ENCODE data around the gene SLC24A3.

Gene SLC24A3

DNA sequence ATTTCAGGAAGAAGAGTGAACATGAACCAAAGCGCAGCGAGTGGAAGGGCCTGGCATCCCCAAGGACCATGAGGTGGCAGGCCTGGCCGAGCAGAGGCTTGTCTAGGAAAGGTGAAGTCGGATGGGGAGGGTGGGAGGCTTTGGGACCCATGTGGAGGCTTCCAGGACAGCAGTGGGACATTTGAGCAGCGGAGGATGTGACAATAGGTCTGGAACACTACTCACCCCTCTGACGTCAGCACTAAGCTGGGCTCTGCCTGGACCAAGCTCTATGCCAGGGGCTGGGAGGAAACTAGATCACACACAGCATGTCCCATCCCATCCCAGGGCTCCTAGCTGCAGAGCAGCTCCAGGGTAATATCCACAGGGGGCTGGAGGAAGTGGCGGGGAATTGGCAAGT lies 370.3 kb downstream of the SLC24A3 start:
- Histone ChIP-seq H3K4me1 (ENCODE audit: control insufficient read depth, insufficient read depth, low read length) (no peaks in the 10 kb centered on the region), H3K4me3 (ENCODE audit: low read length) (no peak overlapping the region), H3K9ac (ENCODE audit: low read length) (no peak overlapping the region), H3K27ac (ENCODE audit: low read depth, low read length) (no peak overlapping the region), H3K27me3 (ENCODE audit: control insufficient read depth, insufficient read depth, low read length) (peaks cover 2% of the 10 kb centered on the region), H3K36me3 (ENCODE audit: control insufficient read depth, insufficient read depth, low read length) (no peaks in the 10 kb centered on the region)

DNA sequence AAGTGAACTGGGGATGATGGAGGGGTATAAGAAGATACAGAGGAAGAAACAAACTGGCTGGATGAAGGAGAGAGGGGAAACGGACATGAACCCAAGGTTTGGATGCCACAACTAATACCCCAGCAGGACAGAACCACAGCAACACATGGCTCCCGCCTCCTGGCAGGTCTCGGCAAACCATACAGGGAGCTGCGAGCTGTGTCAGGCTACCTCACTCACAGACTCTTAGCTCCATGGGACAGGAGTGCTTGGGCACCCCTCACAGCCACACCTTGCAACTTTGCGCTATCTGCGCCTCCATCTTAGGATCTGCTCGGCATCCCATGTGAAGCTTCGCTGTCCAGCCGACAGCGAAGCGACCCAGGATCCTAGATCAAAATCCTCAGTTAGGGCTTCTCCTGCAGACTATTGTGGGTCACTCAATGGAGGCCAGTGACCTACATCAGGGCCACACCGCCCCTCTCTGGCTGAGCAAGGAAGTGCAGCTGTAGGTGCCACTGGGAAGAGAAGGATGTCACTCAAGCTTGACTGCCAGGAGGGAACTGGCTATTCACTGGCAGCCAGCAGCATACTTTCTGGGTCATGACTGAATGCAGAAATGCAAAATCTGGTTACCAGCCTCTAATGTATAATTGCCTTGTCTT lies 371.2 kb downstream of the SLC24A3 start:
- no peak overlapping the region for H3K9ac ChIP-seq (ENCODE audit: low read length)

DNA sequence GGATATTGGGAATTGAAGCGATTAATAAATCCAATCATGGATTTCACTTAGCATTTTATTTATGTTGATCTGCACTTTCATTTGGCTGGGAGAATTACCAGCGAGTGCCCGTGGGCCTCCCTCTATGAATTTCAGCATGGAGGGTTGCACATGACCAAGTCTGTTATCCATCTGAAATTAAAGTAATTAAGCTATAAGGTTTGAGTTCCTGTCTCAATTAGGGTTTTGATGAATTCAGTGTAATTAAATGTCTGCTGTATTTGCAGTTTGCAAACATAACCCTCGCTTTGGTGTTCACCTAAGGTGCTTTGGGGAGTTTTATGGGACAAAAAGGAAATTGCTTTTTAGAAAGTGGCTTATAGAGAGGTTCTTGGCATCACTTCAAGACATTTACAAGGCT lies 375.8 kb downstream of the SLC24A3 start:
- peaks cover 6% of the 10 kb centered on the region for H3K4me1 ChIP-seq (ENCODE audit: control insufficient read depth, insufficient read depth, low read length)
- no peak overlapping the region for H3K27ac ChIP-seq (ENCODE audit: low read depth, low read length)
- no peak overlapping the region for H3K4me3 ChIP-seq (ENCODE audit: low read length)
- H3K36me3 ChIP-seq (ENCODE audit: control insufficient read depth, insufficient read depth, low read length): no peaks in the 10 kb centered on the region
- peaks cover 2% of the 10 kb centered on the region for H3K27me3 ChIP-seq (ENCODE audit: control insufficient read depth, insufficient read depth, low read length)
- no peak overlapping the region for H3K9ac ChIP-seq (ENCODE audit: low read length)

More for the DNA sequence above, 371.2 kb downstream of the SLC24A3 start:
- H3K27ac ChIP-seq (ENCODE audit: low read depth, low read length): no peak overlapping the region
- peaks cover 2% of the 10 kb centered on the region for H3K27me3 ChIP-seq (ENCODE audit: control insufficient read depth, insufficient read depth, low read length)
- no peaks in the 10 kb centered on the region for H3K36me3 ChIP-seq (ENCODE audit: control insufficient read depth, insufficient read depth, low read length)
- H3K4me3 ChIP-seq (ENCODE audit: low read length): no peak overlapping the region
- no peaks in the 10 kb centered on the region for H3K4me1 ChIP-seq (ENCODE audit: control insufficient read depth, insufficient read depth, low read length)

DNA sequence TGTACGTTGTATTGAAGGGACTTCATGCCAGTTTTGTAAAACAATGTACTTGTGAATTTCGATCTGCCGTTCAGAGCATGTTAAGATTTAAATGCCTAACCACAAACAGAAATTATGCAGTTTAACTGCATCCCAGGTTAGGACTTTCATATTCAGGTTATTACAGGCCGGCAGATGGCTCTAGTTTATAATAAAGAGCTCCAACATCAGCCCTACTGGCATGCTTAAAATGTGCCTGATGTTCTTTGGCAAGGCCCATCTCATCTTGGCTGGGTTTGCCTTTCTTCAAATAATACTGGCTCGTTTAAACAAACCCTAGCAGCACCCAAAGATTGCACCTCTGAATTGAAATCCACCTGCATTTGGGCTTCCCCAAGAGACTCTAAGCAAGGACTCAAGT lies 376.3 kb downstream of the SLC24A3 start:
- Histone ChIP-seq H3K4me3 (ENCODE audit: low read length) (no peak overlapping the region), H3K4me1 (ENCODE audit: control insufficient read depth, insufficient read depth, low read length) (peaks cover 6% of the 10 kb centered on the region), H3K9ac (ENCODE audit: low read length) (no peak overlapping the region), H3K27me3 (ENCODE audit: control insufficient read depth, insufficient read depth, low read length) (peaks cover 2% of the 10 kb centered on the region), H3K27ac (ENCODE audit: low read depth, low read length) (no peak overlapping the region), H3K36me3 (ENCODE audit: control insufficient read depth, insufficient read depth, low read length) (no peaks in the 10 kb centered on the region)

DNA sequence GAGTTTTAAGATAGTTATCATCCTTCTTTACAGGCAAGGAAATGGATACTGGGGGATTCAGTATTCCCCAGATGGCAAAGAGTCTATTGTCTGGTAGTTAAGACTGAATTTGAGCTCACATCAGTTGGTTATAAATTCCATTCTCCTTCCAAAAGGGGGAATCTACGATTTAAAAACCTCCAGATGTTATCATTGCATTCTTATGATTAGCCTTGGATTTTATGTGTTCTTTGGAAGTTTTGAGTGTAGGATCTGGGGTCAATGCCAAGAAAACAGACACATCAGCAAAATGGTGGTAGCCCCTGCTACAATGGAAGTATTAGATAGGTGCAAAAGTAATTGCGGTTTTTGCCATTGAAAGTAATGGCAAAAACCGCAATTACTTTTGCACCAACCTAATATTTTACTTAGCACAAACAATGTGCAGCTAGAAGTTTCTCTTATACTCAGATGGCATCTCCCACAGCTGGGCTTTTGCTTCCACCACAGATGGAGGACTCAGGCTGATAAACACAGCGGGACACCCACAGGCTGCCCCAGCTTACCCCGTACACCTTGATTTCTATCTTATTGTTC lies 377.4 kb downstream of the SLC24A3 start:
- Histone ChIP-seq H3K4me3 (ENCODE audit: low read length) (no peak overlapping the region), H3K27ac (ENCODE audit: low read depth, low read length) (no peak overlapping the region), H3K4me1 (ENCODE audit: control insufficient read depth, insufficient read depth, low read length) (peaks cover 6% of the 10 kb centered on the region), H3K27me3 (ENCODE audit: control insufficient read depth, insufficient read depth, low read length) (no peaks in the 10 kb centered on the region), H3K9ac (ENCODE audit: low read length) (no peak overlapping the region), H3K36me3 (ENCODE audit: control insufficient read depth, insufficient read depth, low read length) (no peaks in the 10 kb centered on the region)

DNA sequence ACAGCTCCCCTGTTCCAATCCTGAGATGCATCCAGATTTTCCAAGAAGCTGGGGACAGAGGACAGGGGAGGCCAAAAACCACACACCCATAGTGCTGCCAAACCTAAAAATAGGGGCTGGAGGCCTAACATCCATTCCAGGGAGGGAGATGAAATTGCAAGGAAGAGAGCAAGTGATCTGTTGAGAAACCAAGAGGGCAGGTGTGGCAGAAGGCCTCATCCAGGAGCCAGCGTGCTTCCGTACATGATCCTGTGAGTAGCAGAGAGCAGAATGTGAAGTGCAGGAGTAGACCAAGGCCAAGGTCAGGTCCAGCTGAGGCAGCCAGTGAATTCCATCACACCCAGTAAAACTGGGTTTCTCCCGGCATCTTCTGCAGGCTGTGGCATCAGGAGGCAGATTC lies 377.9 kb downstream of the SLC24A3 start:
- Histone ChIP-seq H3K4me1 (ENCODE audit: control insufficient read depth, insufficient read depth, low read length) (peaks cover 6% of the 10 kb centered on the region), H3K36me3 (ENCODE audit: control insufficient read depth, insufficient read depth, low read length) (no peaks in the 10 kb centered on the region), H3K4me3 (ENCODE audit: low read length) (no peak overlapping the region), H3K27me3 (ENCODE audit: control insufficient read depth, insufficient read depth, low read length) (no peaks in the 10 kb centered on the region), H3K27ac (ENCODE audit: low read depth, low read length) (no peak overlapping the region), H3K9ac (ENCODE audit: low read length) (no peak overlapping the region)

DNA sequence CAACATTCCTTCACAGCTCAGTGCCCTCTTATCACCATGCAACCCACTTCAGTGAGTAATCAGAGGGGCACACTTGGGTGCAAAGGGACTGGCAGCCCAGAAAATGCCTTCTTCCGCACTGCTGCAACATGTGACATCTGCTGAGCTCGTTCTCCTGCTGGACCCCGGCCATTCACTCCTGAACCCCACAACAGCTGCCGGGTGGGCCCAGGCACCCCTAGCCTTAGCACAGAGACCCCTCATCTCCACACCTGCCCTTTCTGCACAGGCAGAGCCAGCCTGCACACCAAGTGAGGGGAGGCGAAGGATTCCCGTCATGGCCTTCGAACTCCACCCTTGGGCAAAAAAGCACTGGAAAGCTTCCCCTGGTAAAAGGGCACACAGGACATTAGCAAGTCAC lies 381.3 kb downstream of the SLC24A3 start:
- Histone ChIP-seq H3K9ac (ENCODE audit: low read length) (no peak overlapping the region), H3K27me3 (ENCODE audit: control insufficient read depth, insufficient read depth, low read length) (no peaks in the 10 kb centered on the region), H3K36me3 (ENCODE audit: control insufficient read depth, insufficient read depth, low read length) (no peaks in the 10 kb centered on the region), H3K4me3 (ENCODE audit: low read length) (no peak overlapping the region), H3K4me1 (ENCODE audit: control insufficient read depth, insufficient read depth, low read length) (peaks cover 6% of the 10 kb centered on the region), H3K27ac (ENCODE audit: low read depth, low read length) (no peak overlapping the region)

DNA sequence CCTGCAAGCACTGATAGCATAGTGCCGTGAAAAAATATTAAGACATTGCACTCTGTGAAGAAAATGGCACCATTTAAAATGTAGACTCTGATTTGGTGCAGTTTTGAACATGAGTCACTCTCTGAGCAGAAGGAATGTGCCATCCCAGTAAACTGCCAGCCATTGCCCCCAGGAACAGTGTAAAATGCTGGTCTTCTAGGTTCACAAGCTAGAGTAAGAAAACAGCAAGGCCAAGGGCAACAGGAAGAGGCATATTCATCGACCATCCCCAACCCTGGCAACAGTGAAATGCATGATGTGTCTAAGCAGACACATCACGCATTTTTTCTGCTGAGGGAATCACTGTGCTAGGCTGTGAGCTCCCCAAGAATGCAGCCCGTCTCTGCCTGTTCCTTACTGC lies 382.5 kb downstream of the SLC24A3 start:
- Histone ChIP-seq H3K4me1 (ENCODE audit: control insufficient read depth, insufficient read depth, low read length) (no peaks in the 10 kb centered on the region), H3K27ac (ENCODE audit: low read depth, low read length) (no peak overlapping the region), H3K36me3 (ENCODE audit: control insufficient read depth, insufficient read depth, low read length) (no peaks in the 10 kb centered on the region), H3K4me3 (ENCODE audit: low read length) (no peak overlapping the region), H3K9ac (ENCODE audit: low read length) (no peak overlapping the region), H3K27me3 (ENCODE audit: control insufficient read depth, insufficient read depth, low read length) (no peaks in the 10 kb centered on the region)

DNA sequence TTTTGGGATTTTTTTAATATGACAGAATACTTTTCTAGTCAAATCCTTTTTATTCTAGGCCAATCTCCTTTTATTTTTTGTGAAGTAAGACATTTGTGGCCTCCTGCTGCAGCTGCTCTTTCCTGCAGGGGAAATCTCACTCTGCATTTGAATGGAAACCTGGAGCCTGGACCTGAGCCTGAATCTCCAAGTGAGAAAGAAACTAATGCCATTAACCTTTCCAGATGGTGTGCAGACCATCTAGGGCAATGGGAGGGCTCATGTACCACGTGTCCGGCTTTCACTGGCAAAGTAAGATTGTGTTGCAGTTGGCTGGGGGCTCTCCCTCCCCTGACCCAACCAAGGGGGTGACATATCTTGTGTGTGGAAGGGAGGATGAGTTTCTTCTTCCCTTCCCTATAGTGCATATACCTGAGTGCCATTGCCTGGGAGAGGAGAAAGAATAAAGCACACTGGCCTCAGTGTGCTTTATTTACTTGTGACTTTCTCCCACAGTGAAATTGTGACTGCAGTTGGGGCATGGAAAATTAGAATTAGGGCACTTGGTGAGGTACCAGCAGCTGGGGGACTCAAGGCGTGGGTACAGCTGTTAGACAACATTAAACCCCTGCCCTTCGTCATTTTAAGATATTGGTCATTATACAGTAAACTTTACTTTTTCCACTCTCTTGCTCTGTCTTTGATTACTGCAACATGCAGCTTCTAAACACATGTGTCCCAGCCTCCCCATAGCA lies 385.8 kb downstream of the SLC24A3 start:
- Histone ChIP-seq H3K9ac (ENCODE audit: low read length) (no peak overlapping the region), H3K27me3 (ENCODE audit: control insufficient read depth, insufficient read depth, low read length) (no peaks in the 10 kb centered on the region), H3K36me3 (ENCODE audit: control insufficient read depth, insufficient read depth, low read length) (no peaks in the 10 kb centered on the region), H3K27ac (ENCODE audit: low read depth, low read length) (no peak overlapping the region), H3K4me1 (ENCODE audit: control insufficient read depth, insufficient read depth, low read length) (no peaks in the 10 kb centered on the region), H3K4me3 (ENCODE audit: low read length) (no peak overlapping the region)

DNA sequence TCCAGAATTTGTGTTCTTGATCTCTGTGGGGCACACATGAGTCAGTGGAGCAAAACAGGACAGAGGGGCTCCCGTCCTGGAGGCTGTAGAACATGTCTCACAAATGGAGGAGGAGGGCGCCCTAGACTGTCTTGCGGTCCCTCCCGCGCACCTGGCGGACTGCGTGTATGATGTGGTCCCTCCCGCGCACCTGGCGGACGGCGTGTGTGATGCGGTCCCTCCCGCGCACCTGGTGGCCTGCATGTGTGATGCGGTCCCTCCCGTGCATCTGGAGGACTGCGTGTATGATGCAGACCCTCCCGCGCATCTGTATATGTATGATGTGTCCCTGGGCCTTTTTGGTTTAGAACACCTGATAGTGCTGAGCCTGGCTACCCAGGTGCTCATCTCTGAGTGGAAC lies 386.8 kb downstream of the SLC24A3 start:
- H3K27me3 ChIP-seq (ENCODE audit: control insufficient read depth, insufficient read depth, low read length): no peaks in the 10 kb centered on the region
- no peaks in the 10 kb centered on the region for H3K4me1 ChIP-seq (ENCODE audit: control insufficient read depth, insufficient read depth, low read length)
- H3K4me3 ChIP-seq (ENCODE audit: low read length): no peak overlapping the region
- no peak overlapping the region for H3K9ac ChIP-seq (ENCODE audit: low read length)
- H3K27ac ChIP-seq (ENCODE audit: low read depth, low read length): no peak overlapping the region
- no peaks in the 10 kb centered on the region for H3K36me3 ChIP-seq (ENCODE audit: control insufficient read depth, insufficient read depth, low read length)

DNA sequence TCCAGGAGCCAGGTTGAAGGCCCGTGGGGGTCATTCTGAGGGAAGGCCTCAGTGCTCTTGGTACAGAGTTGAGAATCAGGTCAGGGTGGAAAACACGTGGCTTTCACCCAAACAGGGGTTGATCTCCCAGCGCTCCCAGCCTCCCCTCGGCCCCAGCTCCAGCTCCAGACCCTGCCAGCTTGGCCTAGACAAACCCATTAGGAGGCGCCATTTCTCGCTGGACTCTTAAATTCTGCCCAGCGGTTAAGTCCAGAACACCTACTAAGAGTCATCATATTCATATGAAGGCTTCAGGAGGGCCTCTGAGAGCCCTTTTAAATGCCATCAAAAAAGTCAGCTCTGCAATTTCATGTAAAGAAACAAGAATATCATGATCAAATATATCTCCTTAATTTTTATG lies 387.6 kb downstream of the SLC24A3 start:
- no peak overlapping the region for H3K4me3 ChIP-seq (ENCODE audit: low read length)
- H3K27me3 ChIP-seq (ENCODE audit: control insufficient read depth, insufficient read depth, low read length): no peaks in the 10 kb centered on the region
- H3K27ac ChIP-seq (ENCODE audit: low read depth, low read length): no peak overlapping the region
- H3K36me3 ChIP-seq (ENCODE audit: control insufficient read depth, insufficient read depth, low read length): no peaks in the 10 kb centered on the region
- no peaks in the 10 kb centered on the region for H3K4me1 ChIP-seq (ENCODE audit: control insufficient read depth, insufficient read depth, low read length)
- H3K9ac ChIP-seq (ENCODE audit: low read length): no peak overlapping the region

DNA sequence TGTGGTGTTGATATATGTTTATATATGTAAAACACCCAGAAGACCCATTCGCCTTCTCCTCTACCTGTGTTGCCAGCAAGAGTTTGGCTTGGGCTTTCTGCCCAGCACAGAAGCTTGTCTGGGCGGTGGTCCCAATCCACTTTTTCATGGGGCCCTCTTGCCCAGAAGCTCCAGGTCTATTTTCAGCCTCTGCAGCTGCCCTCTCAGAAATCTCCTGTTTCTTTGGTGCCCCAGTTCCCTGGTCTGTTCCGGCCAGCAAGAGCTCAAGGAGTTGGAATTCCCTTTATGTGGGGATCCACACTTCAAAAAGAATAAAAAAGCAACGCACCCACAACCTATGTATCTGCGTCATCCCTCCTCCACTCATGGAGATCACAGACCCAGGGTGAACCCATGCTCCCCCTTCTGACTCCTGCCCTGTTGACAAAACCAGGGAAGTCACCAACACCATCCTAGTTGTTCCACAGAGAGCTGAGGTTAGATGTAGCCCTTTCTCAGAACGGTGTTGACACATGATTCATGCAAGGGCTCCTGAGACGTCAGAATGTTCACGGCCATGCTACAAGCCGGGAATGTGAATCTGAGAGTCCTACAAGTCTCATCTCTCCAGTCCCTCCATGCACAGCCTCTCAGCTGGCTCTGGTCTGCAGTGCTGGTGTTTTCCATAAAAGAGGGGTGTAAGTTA lies 388.8 kb downstream of the SLC24A3 start:
- no peak overlapping the region for H3K27ac ChIP-seq (ENCODE audit: low read depth, low read length)
- no peak overlapping the region for H3K4me3 ChIP-seq (ENCODE audit: low read length)
- no peak overlapping the region for H3K9ac ChIP-seq (ENCODE audit: low read length)
- no peaks in the 10 kb centered on the region for H3K36me3 ChIP-seq (ENCODE audit: control insufficient read depth, insufficient read depth, low read length)
- H3K4me1 ChIP-seq (ENCODE audit: control insufficient read depth, insufficient read depth, low read length): no peaks in the 10 kb centered on the region
- H3K27me3 ChIP-seq (ENCODE audit: control insufficient read depth, insufficient read depth, low read length): no peaks in the 10 kb centered on the region

Data from rectal smooth muscle tissue (tissue), 1 donor.